ENCODE results near the gene GOLGA1.
A peak's percentile ranks its signal among the peaks of the same experiment; 100 is the strongest.

Gene GOLGA1

DNA sequence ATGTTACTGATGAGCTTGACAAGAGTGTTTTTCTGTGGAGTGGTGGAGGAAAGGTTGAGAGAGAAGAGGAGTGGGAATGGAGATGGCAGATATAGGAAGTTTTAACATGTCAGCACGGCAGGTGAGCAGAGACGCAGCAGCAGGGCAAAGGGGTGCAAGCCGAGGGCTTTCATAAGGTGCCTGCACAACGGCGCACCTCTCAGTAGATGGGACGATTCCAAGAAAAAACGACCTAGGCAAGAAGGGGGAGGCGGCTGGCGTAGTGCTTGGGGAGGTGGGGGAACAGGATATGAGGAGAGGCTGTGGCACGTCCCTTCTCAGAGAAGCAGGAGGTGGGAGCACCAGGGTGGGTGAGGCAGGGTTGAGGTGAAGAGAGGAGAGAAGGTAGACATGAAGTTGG, 54.4 kb downstream of the GOLGA1 start:
- DNase-seq (ENCODE audit: low spot score) (no peak), FAIRE-seq (no peak)

DNA sequence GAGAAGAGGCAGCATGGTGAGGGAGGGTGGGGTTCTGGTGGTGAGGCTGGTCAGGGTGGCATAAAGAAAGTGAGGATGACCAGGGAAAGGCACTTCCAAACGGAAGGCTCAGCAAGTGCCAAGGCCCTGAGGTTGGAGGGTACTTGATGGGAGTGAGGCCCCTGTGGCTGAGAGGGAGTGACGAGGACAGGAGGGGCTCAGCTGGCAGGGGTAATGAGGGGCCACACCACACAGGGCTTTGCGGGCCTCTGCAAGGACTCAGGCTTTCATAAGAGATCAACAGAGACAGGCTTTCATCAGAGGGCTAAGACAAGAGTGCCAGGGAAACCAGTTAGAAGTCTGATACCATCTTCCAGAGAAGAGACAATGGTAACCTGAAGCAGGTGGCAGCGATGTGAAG, 55.3 kb downstream of the GOLGA1 start:
- no peak for DNase-seq (ENCODE audit: low spot score)
- FAIRE-seq = no peak

DNA sequence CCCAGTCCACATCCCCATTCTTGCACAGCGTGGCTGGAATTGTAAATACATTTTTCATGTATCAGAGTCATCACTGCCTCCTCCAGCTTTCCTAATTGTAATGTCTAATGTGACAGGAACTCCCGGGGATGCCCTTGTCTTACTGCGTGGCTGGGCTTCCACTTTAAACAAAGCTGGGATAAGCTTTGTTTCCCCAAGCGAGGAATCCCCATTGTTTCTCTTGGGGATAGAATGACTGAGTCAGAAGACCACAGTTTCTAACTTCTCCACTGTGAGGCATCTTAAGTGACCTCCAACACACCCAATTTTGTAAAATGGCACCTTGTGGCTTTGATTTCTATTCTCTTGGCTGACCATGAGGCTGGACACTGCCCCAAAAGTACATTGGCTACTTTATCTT, 56.5 kb downstream of the GOLGA1 start:
- FAIRE-seq (no peak), DNase-seq (ENCODE audit: low spot score) (no peak)

DNA sequence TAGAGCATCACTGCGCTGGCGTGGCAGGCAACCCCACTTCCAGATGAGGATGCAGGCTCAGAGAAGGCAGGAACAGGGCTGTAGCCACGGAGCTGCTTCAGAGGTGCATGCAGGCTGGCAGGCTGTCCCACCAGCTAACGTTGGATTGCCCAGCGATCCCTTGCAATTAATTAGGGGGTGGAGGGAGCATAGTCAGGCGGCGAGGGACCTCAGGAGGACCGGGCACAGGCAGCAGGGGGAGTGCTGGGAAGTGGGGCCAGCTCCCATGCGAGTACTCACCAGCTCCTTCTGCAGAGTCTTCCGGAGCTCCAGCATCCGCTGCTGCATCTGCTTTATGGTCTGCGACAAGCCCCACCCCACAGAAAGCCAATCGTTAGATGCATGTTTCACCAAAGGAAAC, 58.7 kb downstream of the GOLGA1 start:
- DNase-seq (ENCODE audit: low spot score) (no peak), FAIRE-seq (no peak)

DNA sequence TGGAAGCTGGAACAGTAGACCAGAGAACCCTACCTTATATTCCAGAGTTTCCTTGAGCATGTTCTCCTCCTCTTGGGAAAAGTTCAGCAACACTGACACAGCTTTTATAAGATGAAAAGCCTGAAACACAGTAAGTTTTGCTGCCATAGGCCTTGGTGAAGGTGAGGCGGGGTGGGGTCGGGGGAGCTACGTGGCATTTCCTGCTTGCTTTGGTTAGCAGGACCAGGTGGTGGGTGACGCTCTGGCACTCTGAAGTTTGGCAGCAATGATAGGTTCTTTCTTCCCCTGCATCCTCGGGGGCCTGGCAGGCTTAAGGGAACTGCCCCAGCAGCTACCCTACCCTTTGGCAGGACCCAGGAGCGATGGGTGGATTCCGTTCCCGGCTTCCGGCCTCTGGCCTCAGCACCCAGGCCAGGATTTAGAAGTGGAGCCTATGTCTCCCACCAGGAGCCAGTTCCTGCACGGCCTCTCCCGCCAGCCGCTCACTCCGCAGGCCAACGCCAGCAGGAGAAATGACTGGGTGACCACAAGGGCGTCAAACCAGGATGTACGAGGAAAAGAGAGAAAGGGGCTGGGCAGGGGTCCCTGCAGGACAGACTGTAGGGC, 59.6 kb downstream of the GOLGA1 start:
- DNase-seq (ENCODE audit: low spot score) = no peak
- FAIRE-seq = no peak

DNA sequence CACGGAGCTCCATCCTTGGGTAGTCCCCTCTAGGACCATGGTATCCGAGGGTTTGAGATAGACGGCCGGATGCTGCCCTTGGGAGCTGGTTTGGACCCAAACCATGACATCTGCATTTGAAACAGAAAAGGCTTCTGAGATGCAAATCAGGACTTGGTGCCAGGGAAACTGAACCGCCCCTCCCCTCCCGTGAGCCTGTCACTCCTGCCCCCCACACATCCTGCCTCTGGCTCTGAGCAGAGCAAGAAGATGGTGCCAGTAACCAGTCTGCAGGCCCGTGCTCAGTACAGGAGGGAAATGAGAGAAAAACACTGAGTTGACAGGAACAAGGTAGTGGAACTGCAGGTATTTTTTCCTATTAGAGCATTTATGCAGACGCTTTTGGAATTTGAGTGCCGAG, 60.4 kb downstream of the GOLGA1 start:
- DNase-seq (ENCODE audit: low spot score) = no peak
- no peak for FAIRE-seq

DNA sequence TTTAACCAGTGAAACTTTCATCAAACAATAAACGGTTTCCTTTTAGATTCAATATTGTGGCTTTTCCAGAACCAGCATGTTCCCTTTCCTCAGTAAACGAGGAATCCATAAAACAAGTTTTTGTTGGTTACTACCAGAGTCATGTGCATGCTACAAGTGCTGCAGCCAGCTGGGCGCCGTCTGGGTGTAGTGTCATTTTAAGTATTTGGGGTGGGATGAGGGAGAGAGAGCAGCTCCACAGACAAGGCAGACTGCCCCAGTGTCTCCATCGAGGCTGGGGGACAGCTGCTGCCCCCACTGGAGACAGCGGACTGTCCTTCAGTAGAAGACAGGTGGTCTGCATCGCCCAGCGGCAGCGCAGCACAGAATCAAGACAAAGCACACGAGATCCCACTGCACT, 61.7 kb downstream of the GOLGA1 start:
- FAIRE-seq (no peak), DNase-seq (ENCODE audit: low spot score) (no peak)

DNA sequence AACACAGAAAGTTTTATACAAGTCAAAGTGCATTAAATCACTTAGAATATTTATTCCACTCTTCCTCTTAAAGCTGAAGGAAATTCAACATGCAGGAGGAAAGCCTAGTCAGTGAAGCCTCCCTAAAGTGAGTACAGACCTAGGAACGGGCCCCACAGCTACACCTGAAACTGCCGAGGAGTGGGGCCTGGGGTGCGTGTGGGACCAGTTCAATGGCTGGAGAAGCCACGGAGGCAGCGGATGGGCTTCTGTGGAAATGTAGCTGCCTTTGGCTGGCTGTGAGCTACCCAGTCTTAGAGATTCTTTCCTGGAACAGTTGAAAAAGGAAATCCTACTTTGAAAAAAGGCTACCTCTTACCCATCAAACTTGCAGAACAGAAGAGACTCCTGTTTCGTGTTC, 62.4 kb downstream of the GOLGA1 start:
- FAIRE-seq = no peak
- no peak for DNase-seq (ENCODE audit: low spot score)

DNA sequence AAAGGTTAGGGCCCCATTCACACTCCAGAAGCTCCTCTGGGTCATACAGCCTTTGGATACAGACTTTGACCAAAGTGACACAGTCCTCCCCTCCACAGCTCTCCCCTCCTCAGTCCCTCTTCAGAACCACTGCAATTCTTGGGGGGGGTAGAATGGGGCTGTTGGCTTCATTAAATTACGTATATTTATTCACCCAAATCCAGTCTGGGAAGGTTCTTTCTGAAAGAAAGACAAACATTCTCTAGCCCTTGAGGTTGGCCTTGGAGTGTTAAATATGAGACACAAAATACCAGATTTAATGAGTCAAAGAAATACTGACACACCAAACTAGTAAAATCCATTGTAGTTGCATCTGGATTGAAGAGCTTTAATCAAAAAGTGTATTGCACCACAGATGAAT, 62.9 kb downstream of the GOLGA1 start:
- DNase-seq (ENCODE audit: low spot score) (no peak), FAIRE-seq (no peak)

DNA sequence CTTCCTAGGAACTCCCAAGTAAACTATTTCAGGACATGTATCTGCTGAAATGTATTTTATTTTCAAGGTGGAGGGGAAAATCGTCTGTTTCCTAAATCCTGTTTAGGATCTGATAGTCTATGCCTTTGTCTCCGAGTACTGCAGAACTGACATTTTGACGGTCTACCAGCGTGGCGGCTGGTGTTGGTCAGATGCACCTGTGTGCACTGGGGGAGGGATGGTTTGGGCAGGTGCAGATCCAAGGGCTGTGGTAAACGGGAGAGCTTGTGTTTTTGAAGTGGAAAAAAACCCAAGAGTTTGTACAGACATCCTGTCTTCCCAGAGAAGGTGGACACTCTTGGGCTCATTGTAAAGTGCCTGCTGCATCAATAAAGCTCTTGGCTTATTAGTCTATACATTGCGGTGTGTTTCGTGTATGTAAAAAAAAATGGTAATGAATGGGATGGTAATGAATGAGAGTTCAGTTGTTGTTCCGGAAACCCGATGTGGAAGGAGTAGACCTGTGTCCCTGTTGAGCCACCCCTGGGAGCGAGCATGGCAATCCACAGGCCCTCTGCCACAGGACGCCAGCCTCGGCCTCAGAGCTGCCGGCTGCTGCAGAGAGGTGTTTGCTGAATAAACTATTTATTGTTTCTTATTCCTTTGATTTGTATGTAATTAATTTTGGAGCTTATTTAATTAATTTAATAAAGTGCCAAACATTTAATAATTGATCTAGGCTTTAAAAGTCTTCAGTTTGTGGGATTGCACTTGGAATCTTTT, 63.7 kb downstream of the GOLGA1 start:
- no peak for DNase-seq (ENCODE audit: low spot score)
- FAIRE-seq = no peak

DNA sequence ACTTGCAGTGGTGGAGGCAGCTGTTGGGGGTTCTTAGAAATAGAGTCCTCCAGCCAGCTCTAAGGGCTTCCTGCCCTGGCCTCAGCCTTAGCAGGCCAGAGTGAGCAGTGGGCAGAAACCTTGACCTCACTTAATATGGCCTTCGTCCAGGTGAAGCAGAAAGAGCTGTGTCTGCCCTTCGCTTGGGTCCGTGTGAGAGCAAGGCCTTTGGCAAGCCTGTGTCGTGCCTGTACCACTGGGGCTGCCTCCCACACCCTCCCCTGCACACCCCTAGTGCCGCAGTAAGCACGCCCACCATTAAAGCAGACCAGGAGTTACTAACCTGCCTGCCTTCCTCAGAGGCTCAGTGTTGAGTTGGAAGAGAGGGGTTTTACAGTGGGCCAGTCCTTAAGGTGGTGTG, 65.4 kb downstream of the GOLGA1 start:
- DNase-seq (ENCODE audit: low spot score) = no peak
- no peak for FAIRE-seq

DNA sequence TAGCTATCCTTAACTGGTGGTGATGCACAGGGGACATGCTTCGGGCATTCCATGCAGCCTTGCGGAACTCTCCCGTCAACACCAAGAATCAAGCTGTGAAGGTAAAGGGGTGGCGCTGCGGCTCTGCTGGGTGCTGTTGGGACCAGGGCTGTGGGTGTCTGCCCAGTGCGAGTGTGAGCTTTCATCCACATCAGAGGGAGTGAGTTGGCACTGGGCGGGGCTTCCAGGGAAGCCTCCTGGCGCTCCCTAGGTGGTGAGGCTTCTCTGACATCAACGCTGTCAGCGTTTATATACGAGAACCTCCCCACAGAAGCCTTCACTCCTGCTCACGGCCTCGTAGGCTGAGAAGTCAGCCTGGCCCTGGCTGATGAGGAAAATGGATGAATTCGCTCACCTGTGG, 67.2 kb downstream of the GOLGA1 start:
- FAIRE-seq (no peak), DNase-seq (ENCODE audit: low spot score) (no peak)

DNA sequence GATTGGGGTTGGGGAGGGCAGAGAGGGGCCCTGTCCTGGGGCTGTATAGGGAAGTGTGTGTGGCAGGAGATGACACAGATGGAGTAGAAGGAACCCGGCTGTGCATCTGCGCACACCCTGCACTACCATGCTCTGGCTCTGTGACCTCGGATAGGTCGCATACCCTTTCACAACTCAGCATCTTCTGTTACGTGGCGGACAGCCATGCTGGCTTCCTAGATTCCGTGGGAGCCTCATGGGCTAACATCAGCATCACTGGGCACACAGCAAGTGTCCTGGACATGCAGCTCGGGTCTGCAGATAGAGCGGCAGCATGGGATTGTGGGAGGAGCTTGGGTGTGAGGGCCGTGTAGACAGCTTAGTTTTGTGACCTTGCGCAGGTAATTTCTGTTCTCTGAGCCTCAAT, 69.7 kb downstream of the GOLGA1 start:
- DNase-seq (ENCODE audit: low spot score) = no peak
- FAIRE-seq = no peak

DNA sequence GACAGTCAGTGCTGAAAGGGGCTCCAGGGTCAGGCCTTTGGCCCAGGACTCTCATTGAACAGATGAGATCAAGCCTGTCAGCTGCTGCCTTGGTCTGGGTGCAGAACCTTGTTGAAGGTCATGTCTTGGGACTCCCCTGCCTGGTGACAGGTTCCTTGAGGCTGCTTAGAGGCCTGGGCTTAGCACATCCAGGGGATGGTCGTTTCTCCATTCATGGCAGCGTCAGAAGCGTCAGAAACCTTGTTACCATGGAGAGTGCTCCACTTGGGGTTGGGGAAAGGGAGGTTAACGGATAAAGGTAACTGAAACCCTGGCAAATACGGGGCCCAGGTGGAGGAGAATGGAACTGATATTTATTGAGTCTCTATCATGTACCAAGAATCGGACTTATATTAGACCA, 70.2 kb downstream of the GOLGA1 start:
- FAIRE-seq (no peak), DNase-seq (ENCODE audit: low spot score) (no peak)

DNA sequence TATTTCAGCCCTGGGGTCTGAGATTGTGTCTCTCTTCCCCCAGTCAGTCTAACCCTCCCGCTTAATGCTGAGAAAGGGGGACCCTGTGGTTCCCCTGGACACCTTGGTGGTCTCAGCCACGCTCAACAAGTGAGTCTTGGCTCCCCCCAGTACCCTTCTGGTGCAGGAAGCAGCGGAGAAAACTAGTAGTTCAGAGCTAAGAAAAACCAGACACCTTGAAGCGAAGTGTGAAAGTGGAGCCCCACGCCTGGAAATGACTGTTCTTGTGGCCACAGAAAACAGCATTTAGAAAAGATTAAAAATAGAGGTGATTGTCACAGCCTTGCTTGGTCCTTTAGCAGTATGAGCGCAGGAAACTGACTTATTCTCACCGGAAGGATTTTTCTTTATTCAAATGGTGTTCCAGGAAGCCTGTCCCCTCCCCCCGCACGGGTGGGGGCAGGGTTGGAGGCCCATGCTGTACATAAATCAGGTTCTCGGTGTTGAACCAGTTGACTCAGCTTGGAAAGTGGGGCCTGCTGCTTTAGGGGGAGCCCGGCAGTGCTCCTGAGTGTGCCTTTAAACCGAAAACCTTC, 70.8 kb downstream of the GOLGA1 start:
- DNase-seq (ENCODE audit: low spot score) (no peak), FAIRE-seq (no peak)

DNA sequence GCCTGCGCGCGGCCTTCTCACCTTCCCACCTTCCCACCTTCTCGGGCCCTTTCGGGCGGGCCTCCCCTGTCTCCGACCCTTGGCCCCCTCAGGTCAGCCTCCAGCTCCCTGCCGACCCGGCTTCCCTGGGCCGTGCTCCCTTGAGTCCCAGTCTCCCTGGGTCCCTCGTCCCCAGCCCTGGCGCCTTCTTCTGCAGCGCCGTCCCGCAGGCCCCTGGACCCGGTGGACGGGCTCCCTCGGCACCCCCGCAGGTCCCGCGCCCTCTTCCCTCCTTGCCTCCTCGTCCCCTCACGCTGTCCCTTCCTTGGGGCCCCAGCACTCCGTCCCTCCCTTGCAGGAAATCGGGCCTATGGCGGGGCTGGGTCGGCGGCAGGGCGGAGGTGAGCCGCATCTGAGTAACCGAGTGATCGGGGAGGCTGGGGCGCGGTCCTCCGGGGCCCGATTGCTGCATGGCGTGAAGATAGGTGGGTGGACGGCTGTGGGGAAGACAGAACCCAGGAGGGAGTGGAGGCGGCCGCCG, 71.4 kb downstream of the GOLGA1 start:
- FAIRE-seq (no peak), DNase-seq (ENCODE audit: low spot score) (no peak)

DNA sequence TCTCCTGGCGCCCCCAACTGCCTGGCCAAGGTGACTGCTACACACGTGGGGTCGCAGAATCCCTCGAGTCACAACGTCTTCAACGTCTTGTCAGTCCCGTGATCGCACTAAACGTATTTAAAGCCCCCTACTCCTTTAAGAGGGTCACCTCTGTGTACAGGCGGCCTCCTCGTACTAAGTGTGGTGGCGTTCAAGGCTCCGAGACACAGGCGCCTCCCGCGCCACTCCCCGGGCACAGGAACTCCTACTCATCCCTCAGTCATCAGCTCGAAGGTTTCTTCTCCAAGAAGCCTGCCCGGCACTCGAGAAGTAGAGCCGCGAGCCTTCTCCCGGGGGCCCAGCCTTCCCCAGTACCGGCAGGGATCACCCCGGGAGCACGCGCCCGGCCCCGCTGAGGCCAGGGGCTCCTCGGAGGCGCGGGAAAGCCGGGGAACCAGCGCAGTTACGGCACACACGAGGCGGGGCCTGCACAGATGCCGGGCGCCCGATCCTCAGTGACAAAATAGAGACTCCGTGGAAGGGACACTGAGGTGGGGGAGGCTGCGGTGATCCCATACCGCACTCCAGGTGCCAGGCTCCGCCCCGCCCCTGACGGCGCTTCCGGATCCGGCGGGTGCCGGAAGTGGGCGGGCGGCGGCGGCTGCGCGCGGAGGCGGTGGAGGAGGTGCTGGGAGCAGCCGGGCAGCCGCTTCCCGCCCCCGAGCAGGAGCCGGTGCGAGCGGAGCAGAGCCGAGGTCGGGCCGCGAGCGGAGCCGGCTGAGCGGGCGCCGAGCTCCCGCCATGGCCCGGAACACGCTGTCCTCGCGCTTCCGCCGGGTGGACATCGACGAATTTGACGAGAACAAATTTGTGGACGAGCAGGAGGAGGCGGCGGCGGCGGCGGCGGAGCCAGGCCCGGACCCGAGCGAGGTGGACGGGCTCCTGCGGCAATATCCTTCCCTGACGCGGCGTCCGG, 72.1 kb downstream of the GOLGA1 start:
- DNase-seq (ENCODE audit: low spot score) (peak; percentile 95), FAIRE-seq (no peak)

DNA sequence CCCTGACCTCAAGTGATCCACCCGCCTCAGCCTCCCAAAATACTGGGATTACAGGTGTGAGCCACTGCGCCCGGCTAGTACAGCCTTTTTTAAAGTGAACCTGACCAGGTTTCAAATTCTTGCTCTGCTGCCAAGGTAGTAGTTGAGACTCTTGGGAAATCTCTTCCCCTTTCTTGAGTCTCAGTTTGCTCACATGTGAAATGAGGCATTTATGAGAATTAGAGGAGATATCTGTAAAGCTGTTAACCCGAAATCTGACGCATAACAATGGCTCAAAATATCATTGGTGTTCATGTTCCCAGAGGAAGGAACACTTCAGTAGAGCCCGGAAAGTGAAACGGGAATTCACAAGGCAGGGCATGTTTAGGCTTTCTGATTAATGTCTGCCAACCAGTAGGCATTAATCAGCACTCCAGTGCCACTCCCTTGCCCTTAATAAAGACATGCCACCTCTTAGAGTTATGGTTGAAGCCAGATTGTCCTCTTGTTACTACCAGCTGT, 77.5 kb downstream of the GOLGA1 start:
- DNase-seq (ENCODE audit: low spot score) = no peak
- no peak for FAIRE-seq

DNA sequence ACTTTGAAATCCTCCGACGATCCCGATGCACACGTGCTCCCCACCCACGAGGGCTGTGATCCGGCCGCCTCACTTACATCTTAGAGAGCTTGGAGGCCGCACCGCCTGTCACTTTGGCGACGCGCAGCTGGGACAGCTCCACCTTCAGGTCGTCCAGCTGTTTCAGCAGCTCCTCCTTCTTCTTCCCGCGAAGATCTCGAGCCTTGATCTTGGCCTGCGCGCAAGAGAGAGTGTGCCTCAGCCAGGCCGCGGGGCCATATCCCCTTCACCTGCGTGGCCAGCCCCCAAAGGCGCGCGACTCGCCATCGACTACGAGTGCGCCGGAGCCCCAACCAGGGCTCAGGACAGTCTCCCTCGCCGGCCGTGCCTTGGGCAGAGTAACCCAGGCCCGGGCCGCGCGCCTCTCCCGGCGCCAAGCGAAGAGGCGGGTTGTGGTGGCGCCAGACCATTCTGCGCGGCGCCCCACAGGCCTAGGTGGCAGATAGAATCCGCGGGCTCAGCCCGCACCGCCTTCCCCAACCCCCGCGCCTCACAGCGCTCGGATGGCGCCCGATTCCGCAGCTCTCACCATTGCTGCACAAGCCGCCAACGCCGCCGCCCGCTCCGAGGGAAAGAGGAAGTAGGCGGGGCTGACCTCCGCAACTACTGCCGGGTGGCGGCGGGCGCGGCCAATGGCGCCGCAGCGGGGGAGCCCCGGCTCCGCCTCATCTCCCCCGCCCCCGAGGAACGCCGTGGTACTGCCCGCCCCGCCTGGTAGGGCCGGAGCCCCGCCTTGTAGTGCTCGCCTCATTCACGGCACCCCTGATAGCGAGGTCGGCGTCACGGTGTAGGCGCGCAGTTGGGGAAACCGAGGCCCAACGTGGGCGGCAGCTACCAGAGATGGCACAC, 79.3 kb downstream of the GOLGA1 start, which contains the start of the genes ARPC5L and RPL35:
ARPC5L (plus strand) TSS at position 789 of the 888 bp plus-strand sequence. CDS start 7,161 bp downstream, outside the sequence.
RPL35 (minus strand) TSS at position 616 of the 888 bp plus-strand sequence; CDS start at position 571, 45 bp downstream.
- DNase-seq (ENCODE audit: low spot score) (peak; percentile 97), FAIRE-seq (no peak)

Measured in urothelium cell line (cell line).